A549 (cell line): ENCODE measurements around the gene GGA1. TPM values are rescaled to one million over a fixed set of nuclear protein-coding genes. Genes with fewer than 3 reads are reported as not detected.

Experiments
- ATAC-seq, 2 experiments: fragments of 200-7000 bp in 1 of 2; fragments of >200 bp in 1 of 2; cut with Nextera tagmentation in 1 of 2; cut with Tn5 transposase in 1 of 2; 3 replicates each; pipeline versions ENCODE4 v1.8.0 to v1.9.1; 2018 to 2020; ENCODE audit warnings: mild to moderate bottlenecking in 1 of 2, moderate library complexity in 1 of 2
- CTCF ChIA-PET: fragments of 300-600 bp; sonication (Branson Sonifier 250); formaldehyde crosslinking; extraction: SDS; loops from one replicate; lab custom pipeline; 2021; ENCODE audit warnings: antibody characterized with exemption, inconsistent platforms; lab: Yijun Ruan, JAX
- POLR2A ChIA-PET: fragments of 350-600 bp; formaldehyde crosslinking; extraction: SDS; loops from one replicate; lab custom pipeline; 2021; ENCODE audit warnings: antibody characterized with exemption, inconsistent platforms; lab: Yijun Ruan, JAX
- DNase-seq, 2 experiments: peaks; one replicate each; pipeline versions ENCODE4 v3.0.0 to v3.0.0-alpha.2; 2011 to 2016; ENCODE audit warnings: low read depth in 1 of 2, low spot score in 1 of 2
- FAIRE-seq: peaks from 2 replicates; lab custom pipeline; 2011; peaks lifted over from hg19 to GRCh38; lab: Jason Lieb, UNC
- H3K27ac ChIP-seq, 2 experiments: fragments of >200 bp; sonication (Bioruptor Twin); formaldehyde crosslinking; 3 replicates each; pipeline ENCODE4 v1.5.1; 2016 to 2017
- H3K4me1 ChIP-seq: fragments of >200 bp; sonication (Bioruptor Twin); formaldehyde crosslinking; 3 replicates; pipeline ENCODE4 v1.6.1; 2016
- H3K4me2 ChIP-seq: fragments of >200 bp; sonication (Bioruptor Twin); formaldehyde crosslinking; 3 replicates; pipeline ENCODE4 v1.6.1; 2016
- H3K4me3 ChIP-seq: fragments of >200 bp; sonication (Bioruptor Twin); formaldehyde crosslinking; 3 replicates; pipeline ENCODE4 v1.5.1; 2016
- H3K9me3 ChIP-seq: fragments of >200 bp; sonication (Bioruptor Twin); formaldehyde crosslinking; 3 replicates; pipeline ENCODE4 v1.6.1; 2016
- EHF ChIP-seq: fragments of 250-450 bp; sonication (Bioruptor Pico); IDR thresholded peaks from 2 replicates; pipeline ENCODE4 v1.5.0; 2020; ENCODE audit warnings: mild to moderate bottlenecking
- ESRRA ChIP-seq: fragments of 150-350 bp; IDR thresholded peaks from 2 replicates; pipeline ENCODE4 v1.6.1; 2014; ENCODE audit warnings: mild to moderate bottlenecking, low read length, borderline replicate concordance
- FOSL2 ChIP-seq, 2 experiments: fragments of 450-650 bp in 1 of 2; fragments of >200 bp in 1 of 2; sonication (Bioruptor Twin) in 1 of 2; formaldehyde crosslinking; IDR thresholded peaks; 2 replicates each; pipeline versions ENCODE4 v1.5.0 to v1.6.1; 2016 to 2020; ENCODE audit warnings: mild to moderate bottlenecking in 1 of 2, moderate library complexity in 1 of 2
- FOXS1 ChIP-seq: fragments of 250-450 bp; sonication (Bioruptor Pico); IDR thresholded peaks from 2 replicates; pipeline ENCODE4 v1.5.0; 2020; ENCODE audit warnings: mild to moderate bottlenecking, moderate library complexity
- GATA3 ChIP-seq: IDR thresholded peaks from 2 replicates; pipeline ENCODE4 v1.6.1; 2012; ENCODE audit warnings: borderline replicate concordance
- HEYL ChIP-seq: fragments of 250-450 bp; sonication (Bioruptor Pico); IDR thresholded peaks from 2 replicates; pipeline ENCODE4 v1.8.0; 2021; ENCODE audit warnings: mild to moderate bottlenecking, moderate library complexity
- HOXA7 ChIP-seq: fragments of 250-450 bp; sonication (Bioruptor Pico); IDR thresholded peaks from 2 replicates; pipeline ENCODE4 v1.5.0; 2020; ENCODE audit warnings: mild to moderate bottlenecking, moderate library complexity
- HOXB5 ChIP-seq: fragments of 250-450 bp; sonication (Bioruptor Pico); IDR thresholded peaks from 2 replicates; pipeline ENCODE4 v1.5.0; 2020; ENCODE audit warnings: mild to moderate bottlenecking, moderate library complexity
- JUN ChIP-seq, 2 experiments: fragments of >200 bp; sonication (Bioruptor Twin); formaldehyde crosslinking; IDR thresholded peaks; 2 replicates in 1 of 2; 3 replicates in 1 of 2; pipeline ENCODE4 v1.6.1; 2016 to 2017
- MAFK ChIP-seq: fragments of 450-650 bp; IDR thresholded peaks from 2 replicates; pipeline ENCODE4 v1.6.1; 2014; ENCODE audit not compliant: partially characterized antibody
- NR3C1 ChIP-seq: fragments of >200 bp; sonication (Bioruptor Twin); formaldehyde crosslinking; IDR thresholded peaks from 3 replicates; pipeline ENCODE4 v1.6.1; 2017
- POLR2AphosphoS2 ChIP-seq: conservative IDR thresholded peaks from 2 replicates; pipeline ENCODE4 v1.6.1; 2012; ENCODE audit warnings: low read length, improper control_type of control experiment, inconsistent platforms
- RAD21 ChIP-seq, 2 experiments: fragments of >200 bp in 1 of 2; sonication (Bioruptor Twin) in 1 of 2; formaldehyde crosslinking in 1 of 2; IDR thresholded peaks in 1 of 2; conservative IDR thresholded peaks in 1 of 2; 2 replicates in 1 of 2; 3 replicates in 1 of 2; pipeline ENCODE4 v1.6.1; 2012 to 2018; ENCODE audit warnings: inconsistent platforms in 1 of 2
- RCOR1 ChIP-seq: fragments of 150-350 bp; IDR thresholded peaks from 2 replicates; pipeline ENCODE4 v1.6.1; 2014; ENCODE audit warnings: antibody characterized with exemption, low read length, low read depth
- RFX5 ChIP-seq: fragments of 450-650 bp; IDR thresholded peaks from 2 replicates; pipeline ENCODE4 v1.7.1; 2014; ENCODE audit warnings: antibody characterized with exemption, mild to moderate bottlenecking, moderate library complexity
- SMC3 ChIP-seq: fragments of >200 bp; sonication (Bioruptor Twin); formaldehyde crosslinking; IDR thresholded peaks from 3 replicates; pipeline ENCODE4 v1.6.1; 2018; ENCODE audit warnings: inconsistent platforms
- TFCP2L1 ChIP-seq: fragments of 250-450 bp; sonication (Bioruptor Pico); IDR thresholded peaks from 2 replicates; pipeline ENCODE4 v1.5.0; 2021; ENCODE audit warnings: mild to moderate bottlenecking
- TP53 ChIP-seq: fragments of 250-450 bp; sonication (Bioruptor Pico); IDR thresholded peaks from 2 replicates; pipeline ENCODE4 v1.5.0; 2021; ENCODE audit warnings: mild to moderate bottlenecking, moderate library complexity
- WGBS: methylation state at CpG from one replicate; pipeline ENCODE4 v1.1.6; 2017; ENCODE audit errors: missing lambda C conversion rate; 5-methylcytosine and 5-hydroxymethylcytosine counted together
- polyA plus RNA-seq, 4 experiments: library from polyadenylated mRNA; depleted of rRNA in 3 of 4; stranded (reverse); fragments of >200 nt; fragmentation: RNase III in 1 of 4; extraction: RNeasy Plus Mini Kit Qiagen cat#74134 plus additional on column Dnase treatment in 1 of 4; gene quantifications; 2 replicates in 3 of 4; 3 replicates in 1 of 4; pipeline ENCODE4 v1.2.3, GENCODE V29; 2011 to 2017
- TF ChIP-seq, protein P1 (sequence below): IDR thresholded peaks from 2 replicates; pipeline ENCODE4 v1.6.1; 2012; ENCODE audit warnings: low read depth, borderline replicate concordance
- TF ChIP-seq, protein P2 (sequence below): fragments of >200 bp; sonication (Bioruptor Twin); formaldehyde crosslinking; IDR thresholded peaks from 3 replicates; pipeline ENCODE4 v1.5.1; 2016

GGA1 gene
- polyA plus RNA-seq, 2 of the 4 experiments (the other 2 are of a cell fraction): 22.0 to 26.1 TPM

DNA sequence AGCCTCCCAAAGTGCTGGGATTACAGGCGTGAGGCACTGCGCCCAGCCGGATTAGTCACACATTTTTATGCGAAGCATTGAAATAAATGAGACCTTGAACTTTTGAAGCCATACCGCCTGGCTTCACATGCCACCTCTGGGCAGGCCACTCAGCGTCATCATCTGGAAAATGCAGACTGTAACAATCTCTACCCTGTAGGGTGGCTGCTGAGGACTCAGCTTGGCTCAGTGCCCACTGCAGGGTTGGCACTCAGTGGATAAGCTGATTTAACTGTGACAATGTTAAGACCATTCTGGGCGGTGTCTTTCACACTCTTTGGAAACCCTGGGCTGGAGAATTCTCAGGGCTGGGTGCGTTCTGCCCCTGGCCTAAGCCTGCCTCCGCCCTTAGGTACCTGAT, 39.3 kb downstream of the GGA1 start:
- WGBS: 63% methylated on average over 7 of the region's 9 CpGs
- CTCF ChIA-PET: interaction anchor here (0.6 to 2.6 kb wide), 4 partner anchors 10 to 144 kb away, joined by 4 to 11 read pairs (median 6); partner anchors contain the start of gene PDXP
- DNase-seq (peak in 1 of 2 experiments; percentile 36), FAIRE-seq (no peak), ATAC-seq (no peak)
- POLR2A ChIA-PET: no interaction called here
- Histone ChIP-seq H3K9me3 (no peaks in the 10 kb centered on the region), H3K4me2 (no peak overlapping the region), H3K4me1 (no peaks in the 10 kb centered on the region), H3K4me3 (no peak overlapping the region), H3K27ac (no peak overlapping the region)
- TF ChIP-seq JUN (IDR thresholded peaks at IDR 0.05) (no peak), HOXA7 (CRISPR knock-in tag) (no peak), HEYL (no peak), FOSL2 (IDR thresholded peaks at IDR 0.05) (no peak), FOSL2 (CRISPR knock-in tag; IDR thresholded peaks at IDR 0.05) (no peak), GATA3 (no peak), POLR2AphosphoS2 (no peak), TFCP2L1 (CRISPR knock-in tag) (no peak), NR3C1 (no peak), RFX5 (no peak), FOXS1 (CRISPR knock-in tag) (no peak), RCOR1 (no peak), MAFK (no peak), EHF (CRISPR knock-in tag) (no peak), RAD21 (conservative IDR thresholded peaks at IDR 0.05 in 1 of 2, IDR thresholded peaks at IDR 0.05 in 1 of 2) (no peak), ESRRA (no peak), SMC3 (no peak)
- TF ChIP-seq, protein P1, sequence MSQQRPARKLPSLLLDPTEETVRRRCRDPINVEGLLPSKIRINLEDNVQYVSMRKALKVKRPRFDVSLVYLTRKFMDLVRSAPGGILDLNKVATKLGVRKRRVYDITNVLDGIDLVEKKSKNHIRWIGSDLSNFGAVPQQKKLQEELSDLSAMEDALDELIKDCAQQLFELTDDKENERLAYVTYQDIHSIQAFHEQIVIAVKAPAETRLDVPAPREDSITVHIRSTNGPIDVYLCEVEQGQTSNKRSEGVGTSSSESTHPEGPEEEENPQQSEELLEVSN: no peak
- TF ChIP-seq, protein P2, sequence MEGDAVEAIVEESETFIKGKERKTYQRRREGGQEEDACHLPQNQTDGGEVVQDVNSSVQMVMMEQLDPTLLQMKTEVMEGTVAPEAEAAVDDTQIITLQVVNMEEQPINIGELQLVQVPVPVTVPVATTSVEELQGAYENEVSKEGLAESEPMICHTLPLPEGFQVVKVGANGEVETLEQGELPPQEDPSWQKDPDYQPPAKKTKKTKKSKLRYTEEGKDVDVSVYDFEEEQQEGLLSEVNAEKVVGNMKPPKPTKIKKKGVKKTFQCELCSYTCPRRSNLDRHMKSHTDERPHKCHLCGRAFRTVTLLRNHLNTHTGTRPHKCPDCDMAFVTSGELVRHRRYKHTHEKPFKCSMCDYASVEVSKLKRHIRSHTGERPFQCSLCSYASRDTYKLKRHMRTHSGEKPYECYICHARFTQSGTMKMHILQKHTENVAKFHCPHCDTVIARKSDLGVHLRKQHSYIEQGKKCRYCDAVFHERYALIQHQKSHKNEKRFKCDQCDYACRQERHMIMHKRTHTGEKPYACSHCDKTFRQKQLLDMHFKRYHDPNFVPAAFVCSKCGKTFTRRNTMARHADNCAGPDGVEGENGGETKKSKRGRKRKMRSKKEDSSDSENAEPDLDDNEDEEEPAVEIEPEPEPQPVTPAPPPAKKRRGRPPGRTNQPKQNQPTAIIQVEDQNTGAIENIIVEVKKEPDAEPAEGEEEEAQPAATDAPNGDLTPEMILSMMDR: no peak

DNA sequence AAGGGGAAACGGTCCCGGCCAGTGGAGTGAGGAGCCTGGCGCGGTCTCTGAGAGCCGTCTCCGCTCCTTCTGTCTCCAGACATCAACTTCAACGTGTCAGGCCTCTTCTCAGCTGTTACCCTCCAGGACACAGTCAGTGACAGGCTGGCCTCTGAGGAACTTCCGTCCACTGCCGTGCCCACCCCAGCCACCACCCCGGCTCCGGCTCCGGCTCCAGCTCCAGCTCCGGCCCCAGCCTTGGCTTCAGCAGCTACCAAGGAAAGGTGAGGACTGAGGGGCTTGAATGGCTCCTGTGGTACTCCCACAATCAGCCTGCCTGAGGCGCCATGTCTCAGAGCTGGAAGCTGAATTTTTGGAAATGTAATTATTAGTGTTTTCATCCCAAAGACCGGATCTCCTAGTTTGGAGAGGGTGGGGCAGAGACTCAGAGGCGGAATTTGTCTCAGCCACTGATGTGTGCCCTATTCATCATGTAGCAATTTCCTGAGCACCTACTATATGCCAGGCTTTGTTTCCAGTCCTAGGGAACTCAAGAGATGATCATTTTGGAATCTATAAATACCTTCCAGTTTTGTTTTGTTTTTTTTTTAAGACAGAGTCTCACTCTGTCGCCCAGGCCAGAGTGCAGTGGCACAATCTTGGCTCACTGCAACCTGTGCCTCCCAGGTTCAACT, 42.0 kb downstream of the GGA1 start:
- no peak for FAIRE-seq
- DNase-seq: no peak
- no peaks in the 10 kb centered on the region for H3K4me1 ChIP-seq
- POLR2A ChIA-PET: no interaction called here
- no peak for ATAC-seq
- TF ChIP-seq GATA3: no peak
- TF ChIP-seq HOXB5 (CRISPR knock-in tag): no peak
- TF ChIP-seq, all 56 proteins: peak for 0
- no peak overlapping the region for H3K27ac ChIP-seq
- no peaks in the 10 kb centered on the region for H3K9me3 ChIP-seq
- CTCF ChIA-PET: interaction anchor here (0.7 to 8.3 kb wide), 3 partner anchors 8 to 141 kb away, joined by 3 to 67 read pairs (median 11); no protein-coding TSS in a partner anchor
- H3K4me3 ChIP-seq: no peak overlapping the region
- 95% methylated on average over 17 of the region's 17 CpGs for WGBS
- H3K4me2 ChIP-seq: no peak overlapping the region

GRCh38 chr22:37654563-37655251, 46.1 kb downstream of the GGA1 start:
- Histone ChIP-seq H3K9me3 (no peaks in the 10 kb centered on the region), H3K4me2 (no peak overlapping the region), H3K27ac (no peak overlapping the region), H3K4me1 (peaks cover 8% of the 10 kb centered on the region; the same call in 2 of the 3 replicates), H3K4me3 (no peak overlapping the region)
- no peak for FAIRE-seq
- no peak for DNase-seq
- 82% methylated on average over 13 of the region's 14 CpGs for WGBS
- POLR2A ChIA-PET: no interaction called here
- CTCF ChIA-PET: interaction anchor here (1.2 to 8.3 kb wide), 3 partner anchors 12 to 26 kb away, joined by 3 to 67 read pairs (median 4); no protein-coding TSS in a partner anchor
- no peak for ATAC-seq
- TF ChIP-seq POLR2AphosphoS2 (no peak), TP53 (CRISPR knock-in tag) (no peak)
